ENCODE results near the gene HDLBP. TPM values are rescaled to one million over a fixed set of nuclear protein-coding genes. Genes with fewer than 3 reads are reported as not detected.
A peak's percentile ranks its signal among the peaks of the same experiment; 100 is the strongest.

Gene HDLBP
- total RNA-seq, 1 experiment from 2014 or later: 350 TPM

GRCh38 chr2:241357531-241357930 is 42.1 kb upstream of the HDLBP start:
- intact Hi-C loops (cut with micrococcal nuclease; ENCODE audit: unreplicated experiment): no loop called here
- no peak overlapping the region for H3K27ac Mint-ChIP-seq (ENCODE audit: unreplicated experiment)
- H3K4me1 Mint-ChIP-seq (ENCODE audit: low read depth, unreplicated experiment): peaks cover 21% of the 10 kb centered on the region

GRCh38 chr2:241356871-241357260 is 41.4 kb upstream of the HDLBP start:
- Mint-ChIP-seq H3K27ac (ENCODE audit: unreplicated experiment) (peak overlapping the region; percentile 38), H3K4me3 (ENCODE audit: unreplicated experiment) (peak overlapping the region; percentile 72), H3K9me3 (ENCODE audit: unreplicated experiment) (no peaks in the 10 kb centered on the region), H3K27me3 (ENCODE audit: insufficient read depth, unreplicated experiment) (no peaks in the 10 kb centered on the region), H3K4me1 (ENCODE audit: low read depth, unreplicated experiment) (peaks cover 21% of the 10 kb centered on the region), H3K36me3 (ENCODE audit: insufficient read depth, unreplicated experiment) (peaks cover 22% of the 10 kb centered on the region)
- BruUV-seq (replicated peaks): no TSS peak
- ChIA-PET CTCF (interaction anchor here (1.0 kb wide), 1 partner anchor 35 kb away, joined by 14 read pairs; no protein-coding TSS in a partner anchor), POLR2A (interaction anchor here (1.0 kb wide), 1 partner anchor 330 kb away, joined by 3 read pairs; the partner anchor contains the start of gene DTYMK)
- Histone ChIP-seq H3K9me3 (no peaks in the 10 kb centered on the region), H3K36me3 (ENCODE audit: control insufficient read depth, insufficient read depth, low read length) (no peaks in the 10 kb centered on the region), H3K27me3 (replicated peaks; ENCODE audit: control insufficient read depth, insufficient read depth, low read length) (no peaks in the 10 kb centered on the region), H3K4me1 (peaks cover 20% of the 10 kb centered on the region), H3K4me3 (ENCODE audit: low read depth, low read length) (peak overlapping the region; percentile 78)
- intact Hi-C loops (cut with micrococcal nuclease; ENCODE audit: unreplicated experiment): loop anchor here (1.0 kb wide), 2 partner anchors 35 to 42 kb away; partner anchors contain the start of genes HDLBP and SEPTIN2
- no peak for TF ChIP-seq CTCF (IDR thresholded peaks at IDR 0.05; ENCODE audit: insufficient read depth in 1 of 2, low read depth in 1 of 2, low read length in 1 of 2, severe bottlenecking in 1 of 2, unreplicated experiment in 1 of 2)
- no peak for DNase-seq

More at GRCh38 chr2:241357531-241357930, 42.1 kb upstream of the HDLBP start:
- Mint-ChIP-seq H3K4me3 (ENCODE audit: unreplicated experiment) (peak overlapping the region; percentile 72), H3K36me3 (ENCODE audit: insufficient read depth, unreplicated experiment) (peaks cover 17% of the 10 kb centered on the region), H3K27me3 (ENCODE audit: insufficient read depth, unreplicated experiment) (no peaks in the 10 kb centered on the region), H3K9me3 (ENCODE audit: unreplicated experiment) (no peaks in the 10 kb centered on the region)
- TF ChIP-seq CTCF (IDR thresholded peaks at IDR 0.05; ENCODE audit: insufficient read depth in 1 of 2, low read depth in 1 of 2, low read length in 1 of 2, severe bottlenecking in 1 of 2, unreplicated experiment in 1 of 2): no peak
- H3K27me3 ChIP-seq (replicated peaks; ENCODE audit: control insufficient read depth, insufficient read depth, low read length): no peaks in the 10 kb centered on the region
- H3K4me1 ChIP-seq: peaks cover 14% of the 10 kb centered on the region
- BruUV-seq (replicated peaks): no TSS peak
- H3K4me3 ChIP-seq (ENCODE audit: low read depth, low read length): no peak overlapping the region; the same call in 1 of the 2 replicates
- DNase-seq: no peak
- no peaks in the 10 kb centered on the region for H3K36me3 ChIP-seq (ENCODE audit: control insufficient read depth, insufficient read depth, low read length)
- no peaks in the 10 kb centered on the region for H3K9me3 ChIP-seq
- POLR2A ChIA-PET: interaction anchor here (0.6 kb wide), 1 partner anchor 36 kb away, joined by 3 read pairs; no protein-coding TSS in a partner anchor
- CTCF ChIA-PET: no interaction called here

- H3K4me3 Mint-ChIP-seq (ENCODE audit: unreplicated experiment): peak within 1 kb of the TSS; percentile 72
- ChIA-PET CTCF (interaction anchor here (1.0 kb wide), 1 partner anchor 36 kb away, joined by 14 read pairs; no protein-coding TSS in a partner anchor), POLR2A (interaction anchor here (1.0 kb wide), 1 partner anchor 330 kb away, joined by 3 read pairs; the partner anchor contains the start of gene DTYMK)
- peak; percentile 96 to 98 for DNase-seq
- peaks cover 27% of the 10 kb centered on the region for H3K36me3 Mint-ChIP-seq (ENCODE audit: insufficient read depth, unreplicated experiment)
- no peaks in the 10 kb centered on the region for H3K36me3 ChIP-seq (ENCODE audit: control insufficient read depth, insufficient read depth, low read length)
- no peaks in the 10 kb centered on the region for H3K9me3 Mint-ChIP-seq (ENCODE audit: unreplicated experiment)
- intact Hi-C loops (cut with micrococcal nuclease; ENCODE audit: unreplicated experiment): loop anchor here (1.0 kb wide), 3 partner anchors 18 to 41 kb away; partner anchors contain the start of genes HDLBP and SEPTIN2
- TF ChIP-seq CTCF (IDR thresholded peaks at IDR 0.05; ENCODE audit: insufficient read depth in 1 of 2, low read depth in 1 of 2, low read length in 1 of 2, severe bottlenecking in 1 of 2, unreplicated experiment in 1 of 2): no peak
- no peaks in the 10 kb centered on the region for H3K9me3 ChIP-seq
- no peaks in the 10 kb centered on the region for H3K27me3 Mint-ChIP-seq (ENCODE audit: insufficient read depth, unreplicated experiment)
- no peaks in the 10 kb centered on the region for H3K27me3 ChIP-seq (replicated peaks; ENCODE audit: control insufficient read depth, insufficient read depth, low read length)
- H3K4me1 Mint-ChIP-seq (ENCODE audit: low read depth, unreplicated experiment): peaks cover 17% of the 10 kb centered on the region
- H3K4me1 ChIP-seq: peaks cover 25% of the 10 kb centered on the region
- BruUV-seq (replicated peaks): no TSS peak
- peak within 1 kb of the TSS; percentile 78 for H3K4me3 ChIP-seq (ENCODE audit: low read depth, low read length)
- peak within 1 kb of the TSS; percentile 76 for H3K27ac Mint-ChIP-seq (ENCODE audit: unreplicated experiment)
Measured at GRCh38 chr2:241355983-241356870, 40.8 kb upstream of the HDLBP start, which contains the start of gene FARP2. TSS of gene FARP2 (plus strand) at chr2:241356285. CDS start at chr2:241373108, 16,823 bp downstream.

All from Caco-2 (cell line).